Upper lobe of right lung (tissue), 1 donor: ENCODE data around the gene HSPA5. TPM values are rescaled to one million over a fixed set of nuclear protein-coding genes. Genes with fewer than 3 reads are reported as not detected.
"Not testable (repeated sequence)": the region's sequence is repeated elsewhere in the genome, so short reads cannot be mapped to it uniquely, and the experiment has no call there.

Experiments
- ATAC-seq: fragments of 200-7000 bp; cut with Tn5 transposase; one replicate; pipeline ENCODE4 v1.9.1; 2020; ENCODE audit warnings: mild to moderate bottlenecking, moderate library complexity
- DNase-seq: peaks from one replicate; pipeline ENCODE4 v3.0.0-alpha.2; 2020
- H3K27ac ChIP-seq: fragments of 200-600 bp; one replicate; pipeline ENCODE4 v1.8.0; 2022
- H3K27me3 ChIP-seq: fragments of 200-600 bp; one replicate; pipeline ENCODE4 v1.8.0; 2022; ENCODE audit warnings: mild to moderate bottlenecking
- H3K36me3 ChIP-seq: fragments of 200-600 bp; one replicate; pipeline ENCODE4 v1.8.0; 2022
- H3K4me1 ChIP-seq: fragments of 200-600 bp; one replicate; pipeline ENCODE4 v1.8.0; 2022
- H3K4me3 ChIP-seq: fragments of 200-600 bp; one replicate; pipeline ENCODE4 v1.8.0; 2022; ENCODE audit warnings: mild to moderate bottlenecking
- H3K9me3 ChIP-seq: fragments of 200-600 bp; one replicate; pipeline ENCODE4 v1.8.0; 2022
- CTCF ChIP-seq: fragments of 200-600 bp; IDR thresholded peaks from one replicate; pipeline ENCODE4 v1.8.0; 2022; ENCODE audit warnings: antibody characterized with exemption
- intact Hi-C: fragments of 100-400 bp; cut with DNase I; formaldehyde crosslinking; loops from one replicate; pipeline ENCODE4 v1.11.0; 2022
- total RNA-seq: library from RNA; stranded (reverse); fragmentation: NEBNext Ultra II Directional; extraction: Animal tissue kit (Norgen Biotek cat#: 25700); gene quantifications from one replicate; pipeline ENCODE4 v1.2.1, GENCODE V29; 2021
- donor health status: DM: no; HTN: yes; CAD: no; lungs with severe emphysema.

The HSPA5 gene
- total RNA-seq, 1 donor from 2014 or later: 282 TPM

GRCh38 chr9:125233678-125234077 lies 7.5 kb downstream of the HSPA5 start:
- no peak for TF ChIP-seq CTCF
- intact Hi-C loops: no loop called here
- Histone ChIP-seq H3K9me3 (no peaks in the 10 kb centered on the region), H3K27ac (no peak overlapping the region), H3K27me3 (no peaks in the 10 kb centered on the region), H3K36me3 (peaks cover 70% of the 10 kb centered on the region), H3K4me3 (no peak overlapping the region), H3K4me1 (peaks cover 41% of the 10 kb centered on the region)
- no peak for DNase-seq
- no peak for ATAC-seq

- ATAC-seq (no peak), DNase-seq (no peak)
- no peak overlapping the region for H3K27ac ChIP-seq
- H3K36me3 ChIP-seq: peaks cover 50% of the 10 kb centered on the region
- intact Hi-C loops: no loop called here
- no peaks in the 10 kb centered on the region for H3K27me3 ChIP-seq
- no peaks in the 10 kb centered on the region for H3K9me3 ChIP-seq
- H3K4me3 ChIP-seq: no peak overlapping the region
- TF ChIP-seq CTCF: no peak
- H3K4me1 ChIP-seq: no peaks in the 10 kb centered on the region
Measured at GRCh38 chr9:125227761-125228160, 13.4 kb downstream of the HSPA5 start.

GRCh38 chr9:125224858-125225257 lies 16.3 kb downstream of the HSPA5 start:
- H3K9me3 ChIP-seq, DNase-seq, intact Hi-C loops, H3K27me3 ChIP-seq, H3K4me1 ChIP-seq, H3K27ac ChIP-seq, H3K4me3 ChIP-seq, ATAC-seq: not testable (repeated sequence)
- peaks cover 57% of the 10 kb centered on the region for H3K36me3 ChIP-seq

GRCh38 chr9:125218621-125219020 lies 22.5 kb downstream of the HSPA5 start:
- Histone ChIP-seq H3K36me3 (peaks cover 48% of the 10 kb centered on the region), H3K27ac (no peak overlapping the region), H3K4me1 (no peaks in the 10 kb centered on the region), H3K27me3 (no peaks in the 10 kb centered on the region), H3K4me3 (no peak overlapping the region), H3K9me3 (no peaks in the 10 kb centered on the region)
- intact Hi-C loops: no loop called here
- ATAC-seq: no peak
- no peak for DNase-seq
- TF ChIP-seq CTCF: no peak

- Histone ChIP-seq H3K4me3 (no peak overlapping the region), H3K27me3 (no peaks in the 10 kb centered on the region), H3K4me1 (no peaks in the 10 kb centered on the region), H3K9me3 (no peaks in the 10 kb centered on the region), H3K36me3 (peaks cover 54% of the 10 kb centered on the region), H3K27ac (no peak overlapping the region)
- intact Hi-C loops: no loop called here
- ATAC-seq (no peak), DNase-seq (no peak)
- TF ChIP-seq CTCF: no peak
Measured at GRCh38 chr9:125214186-125214585, 27.0 kb downstream of the HSPA5 start.

GRCh38 chr9:125204477-125204876 lies 36.7 kb downstream of the HSPA5 start:
- no peaks in the 10 kb centered on the region for H3K9me3 ChIP-seq
- ATAC-seq: no peak
- H3K36me3 ChIP-seq: peaks cover 49% of the 10 kb centered on the region
- no peak overlapping the region for H3K4me3 ChIP-seq
- intact Hi-C loops: no loop called here
- H3K27me3 ChIP-seq: no peaks in the 10 kb centered on the region
- DNase-seq: no peak
- H3K27ac ChIP-seq: no peak overlapping the region
- TF ChIP-seq CTCF: no peak
- H3K4me1 ChIP-seq: peaks cover 9% of the 10 kb centered on the region
